MCF 10A (cell line): Measurements from ENCODE around the gene TIE1. TPM values are rescaled to one million over a fixed set of nuclear protein-coding genes. Genes with fewer than 3 reads are reported as not detected.

ENCODE experiments used
- BruUV-seq: library from RNA; stranded (reverse); fragments of 400-500 nt; replicated peaks from 2 replicates; lab custom pipeline; 2021; lab: Mats Ljungman, UMichigan
- CTCF ChIA-PET: fragments of 300-600 bp; sonication (Branson Sonifier 250); formaldehyde crosslinking; extraction: SDS; loops from one replicate; lab custom pipeline; 2021; ENCODE audit warnings: antibody characterized with exemption, inconsistent platforms; lab: Yijun Ruan, JAX
- POLR2A ChIA-PET: fragments of 300-600, 350-650 bp; sonication (Branson Sonifier 250); formaldehyde crosslinking; extraction: SDS; loops from one replicate; lab custom pipeline; 2020; ENCODE audit warnings: antibody characterized with exemption, inconsistent platforms; lab: Yijun Ruan, JAX
- DNase-seq: peaks from one replicate; pipeline ENCODE4 v3.0.0-alpha.2; 2018; ENCODE audit not compliant: unreplicated experiment
- H3K27ac Mint-ChIP-seq: one replicate; pipeline ENCODE4 v1.8.0; 2022; ENCODE audit warnings: mild to moderate bottlenecking, low read depth, mixed read lengths; ENCODE audit not compliant: unreplicated experiment
- H3K27me3 Mint-ChIP-seq: one replicate; pipeline ENCODE4 v1.8.0; 2022; ENCODE audit warnings: mixed read lengths; ENCODE audit not compliant: insufficient read depth, unreplicated experiment
- H3K36me3 Mint-ChIP-seq: one replicate; pipeline ENCODE4 v1.8.0; 2022; ENCODE audit warnings: mild to moderate bottlenecking, moderate library complexity, mixed read lengths; ENCODE audit not compliant: insufficient read depth, unreplicated experiment
- H3K4me1 Mint-ChIP-seq: one replicate; pipeline ENCODE4 v1.8.0; 2022; ENCODE audit warnings: mixed read lengths; ENCODE audit not compliant: insufficient read depth, unreplicated experiment
- H3K4me3 Mint-ChIP-seq: one replicate; pipeline ENCODE4 v1.8.0; 2022; ENCODE audit warnings: mild to moderate bottlenecking, moderate library complexity, mixed read lengths; ENCODE audit not compliant: unreplicated experiment
- H3K9me3 Mint-ChIP-seq: one replicate; pipeline ENCODE4 v1.8.0; 2022; ENCODE audit warnings: mixed read lengths; ENCODE audit not compliant: unreplicated experiment
- intact Hi-C: fragments of 100-400 bp; cut with micrococcal nuclease; formaldehyde crosslinking; loops from 2 replicates; pipeline ENCODE4 v1.14.1; 2022
- total RNA-seq: library from RNA; stranded (reverse); gene quantifications from 2 replicates; pipeline ENCODE4 v1.2.3, GENCODE V29; 2022
- TF ChIP-seq, protein P1 (sequence below): fragments of 200-600 bp; IDR thresholded peaks from one replicate; pipeline ENCODE4 v1.8.0; 2022; ENCODE audit warnings: antibody characterized with exemption, mild to moderate bottlenecking; ENCODE audit not compliant: unreplicated experiment

TIE1 gene
- total RNA-seq, 1 experiment from 2014 or later: not detected

DNA sequence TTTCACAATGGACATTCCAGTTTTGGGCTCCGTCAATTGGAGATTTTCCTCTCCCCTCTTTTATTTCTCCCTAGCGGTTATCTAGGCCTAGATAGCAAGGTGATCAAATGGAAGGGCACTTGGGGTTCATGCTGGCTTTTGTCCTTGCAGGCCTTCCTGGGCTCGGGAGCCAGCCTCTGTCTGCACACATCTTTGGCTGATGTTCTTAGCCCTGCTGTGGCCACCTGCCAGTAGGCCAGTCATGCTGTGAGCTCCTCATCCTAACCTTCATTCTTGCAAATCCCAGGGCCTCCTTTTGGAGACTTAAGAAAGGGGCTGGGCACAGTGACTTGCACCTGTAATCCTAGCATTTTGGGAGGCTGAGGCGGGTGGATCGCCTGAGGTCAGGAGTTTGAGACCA lies 13.5 kb downstream of the TIE1 start:
- BruUV-seq: no TSS peak
- Mint-ChIP-seq H3K27me3 (no peaks in the 10 kb centered on the region), H3K4me3 (no peak overlapping the region), H3K36me3 (no peaks in the 10 kb centered on the region), H3K9me3 (no peaks in the 10 kb centered on the region), H3K4me1 (no peaks in the 10 kb centered on the region), H3K27ac (no peak overlapping the region)
- CTCF ChIA-PET: interaction anchor here (0.7 kb wide), 1 partner anchor 8 kb away, joined by 3 read pairs; no protein-coding TSS in a partner anchor
- intact Hi-C loops: no loop called here
- DNase-seq: no peak
- TF ChIP-seq, protein P1, sequence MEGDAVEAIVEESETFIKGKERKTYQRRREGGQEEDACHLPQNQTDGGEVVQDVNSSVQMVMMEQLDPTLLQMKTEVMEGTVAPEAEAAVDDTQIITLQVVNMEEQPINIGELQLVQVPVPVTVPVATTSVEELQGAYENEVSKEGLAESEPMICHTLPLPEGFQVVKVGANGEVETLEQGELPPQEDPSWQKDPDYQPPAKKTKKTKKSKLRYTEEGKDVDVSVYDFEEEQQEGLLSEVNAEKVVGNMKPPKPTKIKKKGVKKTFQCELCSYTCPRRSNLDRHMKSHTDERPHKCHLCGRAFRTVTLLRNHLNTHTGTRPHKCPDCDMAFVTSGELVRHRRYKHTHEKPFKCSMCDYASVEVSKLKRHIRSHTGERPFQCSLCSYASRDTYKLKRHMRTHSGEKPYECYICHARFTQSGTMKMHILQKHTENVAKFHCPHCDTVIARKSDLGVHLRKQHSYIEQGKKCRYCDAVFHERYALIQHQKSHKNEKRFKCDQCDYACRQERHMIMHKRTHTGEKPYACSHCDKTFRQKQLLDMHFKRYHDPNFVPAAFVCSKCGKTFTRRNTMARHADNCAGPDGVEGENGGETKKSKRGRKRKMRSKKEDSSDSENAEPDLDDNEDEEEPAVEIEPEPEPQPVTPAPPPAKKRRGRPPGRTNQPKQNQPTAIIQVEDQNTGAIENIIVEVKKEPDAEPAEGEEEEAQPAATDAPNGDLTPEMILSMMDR: no peak
- POLR2A ChIA-PET: no interaction called here

DNA sequence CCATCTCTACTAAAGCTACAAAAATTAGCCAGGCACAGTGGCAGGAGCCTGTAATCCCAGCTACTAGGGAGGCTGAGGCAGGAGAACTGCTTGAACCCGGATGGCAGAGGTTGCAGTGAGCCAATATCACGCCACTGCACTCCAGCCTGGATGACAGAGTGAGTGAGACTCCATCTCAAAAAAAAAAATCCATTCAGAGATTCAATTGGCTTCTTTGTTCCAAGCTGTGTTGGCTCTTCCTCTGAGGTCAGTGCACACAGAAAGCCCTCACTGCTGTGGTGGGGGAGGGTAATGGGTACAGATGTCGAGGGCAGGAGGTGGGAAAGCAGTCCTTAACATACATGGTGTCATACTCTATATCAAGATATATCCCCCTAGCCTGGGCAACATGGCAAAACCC lies 14.7 kb downstream of the TIE1 start:
- Mint-ChIP-seq H3K27me3 (no peaks in the 10 kb centered on the region), H3K4me3 (no peak overlapping the region), H3K27ac (no peak overlapping the region), H3K9me3 (no peaks in the 10 kb centered on the region), H3K36me3 (no peaks in the 10 kb centered on the region), H3K4me1 (no peaks in the 10 kb centered on the region)
- no peak for DNase-seq
- intact Hi-C loops: no loop called here
- POLR2A ChIA-PET: no interaction called here
- BruUV-seq: no TSS peak
- TF ChIP-seq, protein P1: no peak
- CTCF ChIA-PET: no interaction called here

DNA sequence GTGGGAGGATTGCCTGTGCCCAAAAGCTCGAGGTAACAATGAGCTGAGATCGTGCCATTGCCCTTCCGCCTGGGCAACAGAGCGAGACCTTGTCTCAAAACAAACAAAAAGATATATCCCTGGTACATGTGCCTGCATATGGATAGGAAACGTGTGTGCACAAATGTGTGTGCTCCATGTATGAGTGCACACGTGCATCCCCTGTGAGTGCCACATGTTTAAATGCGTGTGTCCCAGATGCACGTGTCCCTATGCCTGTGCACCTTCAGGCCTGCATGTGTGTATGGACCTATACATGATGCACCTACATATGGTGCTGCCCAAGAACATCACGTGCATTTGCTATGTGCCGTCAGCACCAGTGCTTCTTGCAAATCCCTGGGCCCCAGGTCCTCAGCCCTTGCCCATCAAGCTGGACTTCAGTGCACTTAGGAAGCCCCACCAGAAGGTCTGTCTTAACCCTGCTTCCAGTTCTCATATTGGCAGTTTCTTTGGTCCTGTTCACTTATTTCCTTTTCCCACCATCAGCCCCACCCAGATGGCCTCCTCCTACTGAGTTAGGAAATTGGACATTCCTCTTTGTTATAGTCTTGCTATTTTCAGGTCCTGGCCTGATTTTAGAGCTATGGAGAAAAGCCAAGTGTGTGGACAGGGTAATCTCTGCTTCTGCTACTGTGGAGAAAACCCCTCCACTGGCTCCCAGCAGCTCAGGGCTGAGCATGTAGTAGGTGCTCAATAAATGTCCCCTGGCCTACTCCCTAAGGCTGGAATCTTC lies 15.4 kb downstream of the TIE1 start:
- TF ChIP-seq, protein P1: no peak
- Mint-ChIP-seq H3K9me3 (no peaks in the 10 kb centered on the region), H3K4me3 (no peak overlapping the region), H3K27me3 (no peaks in the 10 kb centered on the region), H3K27ac (no peak overlapping the region), H3K4me1 (no peaks in the 10 kb centered on the region), H3K36me3 (no peaks in the 10 kb centered on the region)
- CTCF ChIA-PET: interaction anchor here (0.6 kb wide), 1 partner anchor 31 kb away, joined by 6 read pairs; the partner anchor contains the start of gene C1orf210
- DNase-seq: no peak
- POLR2A ChIA-PET: interaction anchor here (0.6 kb wide), 1 partner anchor 40 kb away, joined by 4 read pairs; no protein-coding TSS in a partner anchor
- intact Hi-C loops: no loop called here
- BruUV-seq: no TSS peak

DNA sequence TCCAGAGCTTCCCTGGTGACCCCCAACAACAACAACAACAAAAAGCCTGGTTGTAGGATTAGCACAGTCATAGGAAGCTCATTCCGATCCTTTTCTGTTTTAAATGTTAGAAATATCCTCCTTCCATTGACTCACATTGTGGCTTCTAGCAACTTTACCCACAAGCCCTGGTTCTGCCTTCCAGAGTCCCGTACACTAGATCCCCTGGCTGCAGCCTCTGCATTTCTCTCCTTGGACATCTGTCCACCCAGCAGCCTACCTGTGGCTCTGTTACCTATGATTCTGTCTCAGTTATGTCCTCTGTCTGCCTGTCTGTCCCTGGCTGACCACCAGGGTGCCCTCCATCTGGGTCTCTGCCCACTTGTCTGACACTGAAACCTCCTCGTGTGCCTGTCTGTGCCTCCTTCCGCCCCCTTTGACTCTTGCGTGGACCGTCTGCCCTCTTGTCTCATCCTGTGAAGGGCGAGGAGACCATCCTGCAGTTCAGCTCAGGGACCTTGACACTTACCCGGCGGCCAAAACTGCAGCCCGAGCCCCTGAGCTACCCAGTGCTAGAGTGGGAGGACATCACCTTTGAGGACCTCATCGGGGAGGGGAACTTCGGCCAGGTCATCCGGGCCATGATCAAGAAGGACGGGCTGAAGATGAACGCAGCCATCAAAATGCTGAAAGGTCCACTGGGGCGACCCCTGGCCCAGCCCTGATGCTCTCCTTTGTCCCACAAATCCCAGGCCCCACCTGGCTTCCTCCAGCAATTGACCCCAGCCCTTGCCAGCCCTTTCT lies 16.1 kb downstream of the TIE1 start:
- Mint-ChIP-seq H3K9me3 (no peaks in the 10 kb centered on the region), H3K27ac (no peak overlapping the region), H3K4me1 (no peaks in the 10 kb centered on the region), H3K27me3 (no peaks in the 10 kb centered on the region), H3K4me3 (no peak overlapping the region), H3K36me3 (no peaks in the 10 kb centered on the region)
- CTCF ChIA-PET: interaction anchor here (0.6 kb wide), 2 partner anchors 31 to 127 kb away, joined by 4 to 6 read pairs; partner anchors contain the start of gene C1orf210
- no TSS peak for BruUV-seq
- TF ChIP-seq, protein P1: no peak
- POLR2A ChIA-PET: no interaction called here
- intact Hi-C loops: no loop called here
- DNase-seq: no peak
